ENCODE measurements around the gene MACF1. TPM values are rescaled to one million over a fixed set of nuclear protein-coding genes. Genes with fewer than 3 reads are reported as not detected.
A peak's percentile ranks its signal among the peaks of the same experiment; 100 is the strongest.

Gene MACF1
- total and polyA plus RNA-seq, 2 of the 13 experiments (the other 11 are each of a cell fraction or from before 2014, with no cell fraction given) = 36.7 to 65.4 TPM

DNA sequence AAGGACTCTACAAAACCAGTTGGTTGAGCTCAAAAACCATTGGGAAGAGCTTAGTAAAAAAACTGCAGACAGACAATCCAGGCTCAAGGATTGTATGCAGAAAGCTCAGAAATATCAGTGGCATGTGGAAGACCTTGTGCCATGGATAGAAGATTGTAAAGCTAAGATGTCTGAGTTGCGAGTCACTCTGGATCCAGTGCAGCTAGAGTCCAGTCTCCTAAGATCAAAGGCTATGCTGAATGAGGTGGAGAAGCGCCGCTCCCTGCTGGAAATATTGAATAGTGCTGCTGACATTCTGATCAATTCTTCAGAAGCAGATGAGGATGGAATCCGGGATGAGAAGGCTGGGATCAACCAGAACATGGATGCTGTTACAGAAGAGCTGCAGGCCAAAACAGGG is 183.0 kb downstream of the MACF1 start:
- WGBS (ENCODE audit: low lambda C conversion rate) = 72% methylated on average over 4 of the region's 4 CpGs
- no peak overlapping the region for H3K4me2 ChIP-seq (ENCODE audit: low read depth, low read length)
- TF ChIP-seq SATB2 (CRISPR knock-in tag; IDR thresholded peaks at IDR 0.05) (no peak), ZNF691 (CRISPR knock-in tag; IDR thresholded peaks at IDR 0.05; ENCODE audit: borderline replicate concordance, low read depth) (no peak), TEAD3 (CRISPR knock-in tag; optimal IDR thresholded peaks at IDR 0.05; ENCODE audit: borderline replicate concordance) (peak; percentile 91), ARID5B (CRISPR knock-in tag; IDR thresholded peaks at IDR 0.05) (peak; percentile 70), ZNF317 (CRISPR knock-in tag; IDR thresholded peaks at IDR 0.05) (peak; percentile 94), ZNF263 (CRISPR knock-in tag; IDR thresholded peaks at IDR 0.05) (no peak), ZNF17 (CRISPR knock-in tag; IDR thresholded peaks at IDR 0.05) (no peak), TSC22D2 (CRISPR knock-in tag; IDR thresholded peaks at IDR 0.05; ENCODE audit: borderline replicate concordance) (no peak), RAD21 (CRISPR knock-in tag; IDR thresholded peaks at IDR 0.05) (peak; percentile 73), MAFF (IDR thresholded peaks at IDR 0.05; ENCODE audit: low read depth, low read length) (0 out of 2 replicates have a peak, but pooled peaks have one; percentile 5), HDAC2 (CRISPR knock-in tag; IDR thresholded peaks at IDR 0.05) (0 out of 2 replicates have a peak, but pooled peaks have one; percentile 13), MTA3 (CRISPR knock-in tag; IDR thresholded peaks at IDR 0.05) (no peak), NR2F1 (CRISPR knock-in tag; IDR thresholded peaks at IDR 0.05) (peak in 1 of 2 experiments; percentile 18; a peak in 1 of 4 replicates), RCOR2 (CRISPR knock-in tag; IDR thresholded peaks at IDR 0.05) (0 out of 2 replicates have a peak, but pooled peaks have one; percentile 24)
- TF ChIP-seq, protein P1, sequence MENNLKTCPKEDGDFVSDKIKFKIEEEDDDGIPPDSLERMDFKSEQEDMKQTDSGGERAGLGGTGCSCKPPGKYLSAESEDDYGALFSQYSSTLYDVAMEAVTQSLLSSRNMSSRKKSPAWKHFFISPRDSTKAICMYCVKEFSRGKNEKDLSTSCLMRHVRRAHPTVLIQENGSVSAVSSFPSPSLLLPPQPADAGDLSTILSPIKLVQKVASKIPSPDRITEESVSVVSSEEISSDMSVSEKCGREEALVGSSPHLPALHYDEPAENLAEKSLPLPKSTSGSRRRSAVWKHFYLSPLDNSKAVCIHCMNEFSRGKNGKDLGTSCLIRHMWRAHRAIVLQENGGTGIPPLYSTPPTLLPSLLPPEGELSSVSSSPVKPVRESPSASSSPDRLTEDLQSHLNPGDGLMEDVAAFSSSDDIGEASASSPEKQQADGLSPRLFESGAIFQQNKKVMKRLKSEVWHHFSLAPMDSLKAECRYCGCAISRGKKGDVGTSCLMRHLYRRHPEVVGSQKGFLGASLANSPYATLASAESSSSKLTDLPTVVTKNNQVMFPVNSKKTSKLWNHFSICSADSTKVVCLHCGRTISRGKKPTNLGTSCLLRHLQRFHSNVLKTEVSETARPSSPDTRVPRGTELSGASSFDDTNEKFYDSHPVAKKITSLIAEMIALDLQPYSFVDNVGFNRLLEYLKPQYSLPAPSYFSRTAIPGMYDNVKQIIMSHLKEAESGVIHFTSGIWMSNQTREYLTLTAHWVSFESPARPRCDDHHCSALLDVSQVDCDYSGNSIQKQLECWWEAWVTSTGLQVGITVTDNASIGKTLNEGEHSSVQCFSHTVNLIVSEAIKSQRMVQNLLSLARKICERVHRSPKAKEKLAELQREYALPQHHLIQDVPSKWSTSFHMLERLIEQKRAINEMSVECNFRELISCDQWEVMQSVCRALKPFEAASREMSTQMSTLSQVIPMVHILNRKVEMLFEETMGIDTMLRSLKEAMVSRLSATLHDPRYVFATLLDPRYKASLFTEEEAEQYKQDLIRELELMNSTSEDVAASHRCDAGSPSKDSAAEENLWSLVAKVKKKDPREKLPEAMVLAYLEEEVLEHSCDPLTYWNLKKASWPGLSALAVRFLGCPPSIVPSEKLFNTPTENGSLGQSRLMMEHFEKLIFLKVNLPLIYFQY (CRISPR knock-in tag; IDR thresholded peaks at IDR 0.05; ENCODE audit: borderline replicate concordance) = no peak
- TF ChIP-seq, protein P2, sequence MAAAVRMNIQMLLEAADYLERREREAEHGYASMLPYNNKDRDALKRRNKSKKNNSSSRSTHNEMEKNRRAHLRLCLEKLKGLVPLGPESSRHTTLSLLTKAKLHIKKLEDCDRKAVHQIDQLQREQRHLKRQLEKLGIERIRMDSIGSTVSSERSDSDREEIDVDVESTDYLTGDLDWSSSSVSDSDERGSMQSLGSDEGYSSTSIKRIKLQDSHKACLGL (CRISPR knock-in tag; IDR thresholded peaks at IDR 0.05) = no peak

More for the DNA sequence above, 183.0 kb downstream of the MACF1 start:
- intact Hi-C loops (cut with micrococcal nuclease; ENCODE audit: unreplicated experiment) = no loop called here
- in situ Hi-C loops (cut with HindIII; ENCODE audit: extremely low pct_ligation_motif_present, low pct_unique_long_range_greater_than_20kb) = no loop called here
- ATAC-seq (peak; percentile 83), DNase-seq (ENCODE audit: low spot score) (peak; percentile 84), FAIRE-seq (peak; percentile 82)
- H2AFZ ChIP-seq (ENCODE audit: low read length) = no peak overlapping the region
- peak overlapping the region; percentile 39 for H3K27ac ChIP-seq (ENCODE audit: extremely low read length, insufficient read depth, low read length)
- H4K20me1 ChIP-seq (ENCODE audit: insufficient read depth, low read length) = no peaks in the 10 kb centered on the region
- peaks cover under 1% of the 10 kb centered on the region for H3K79me2 ChIP-seq (ENCODE audit: insufficient read depth, low read length)
- peaks cover 29% of the 10 kb centered on the region for H3K4me1 ChIP-seq (ENCODE audit: insufficient read depth, low read length)
- no peak overlapping the region for H3K9ac ChIP-seq (ENCODE audit: insufficient read depth, low read depth, low read length)
- ChIA-PET POLR2A (interaction anchor here (0.9 to 1.1 kb wide), 3 partner anchors 20 to 24 kb away, joined by 4 to 5 read pairs (median 4); no protein-coding TSS in a partner anchor), CTCF (ENCODE audit: low intra/inter-chr PET ratio, low total read pairs) (interaction anchor here (1.2 to 1.5 kb wide), 2 partner anchors 10 to 23 kb away, joined by 3 to 4 read pairs; no protein-coding TSS in a partner anchor)
- H3K36me3 ChIP-seq (replicated peaks in 1 of 2; ENCODE audit: control insufficient read depth in 1 of 2, insufficient read depth in 2 of 2, low read length in 2 of 2) = peaks cover 12 to 35% of the 10 kb centered on the region in 2 experiments
- H3K4me3 ChIP-seq (replicated peaks in 1 of 3; ENCODE audit: insufficient read depth in 1 of 3, low read depth in 2 of 3, low read length in 3 of 3) = no peak overlapping the region
- no peaks in the 10 kb centered on the region for H3K9me3 ChIP-seq (ENCODE audit: low read length)
- TSS peak; percentile 41 for BruUV-seq (replicated peaks)
- no peaks in the 10 kb centered on the region for H3K27me3 ChIP-seq (ENCODE audit: control insufficient read depth in 1 of 2, insufficient read depth in 2 of 2, low read length in 2 of 2)

All from HepG2 (cell line).